Stomach (tissue), 4 donors: Measurements from ENCODE around the gene MYOM1.

Source experiments
- CTCF ChIP-seq, 7 experiments: fragments of 450-650 bp in 4 of 7; fragments of 200-600 bp in 3 of 7; sonication (generic) in 3 of 7; IDR thresholded peaks; one replicate each; pipeline ENCODE4 v1.5.1; 2016 to 2019; ENCODE audit warnings: antibody characterized with exemption in 7 of 7, control low read depth in 2 of 7, mild to moderate bottlenecking in 1 of 7
- EP300 ChIP-seq: sonication (generic); formaldehyde crosslinking; IDR thresholded peaks from one replicate; pipeline ENCODE4 v1.6.1; 2017; ENCODE audit warnings: antibody characterized with exemption

DNA sequence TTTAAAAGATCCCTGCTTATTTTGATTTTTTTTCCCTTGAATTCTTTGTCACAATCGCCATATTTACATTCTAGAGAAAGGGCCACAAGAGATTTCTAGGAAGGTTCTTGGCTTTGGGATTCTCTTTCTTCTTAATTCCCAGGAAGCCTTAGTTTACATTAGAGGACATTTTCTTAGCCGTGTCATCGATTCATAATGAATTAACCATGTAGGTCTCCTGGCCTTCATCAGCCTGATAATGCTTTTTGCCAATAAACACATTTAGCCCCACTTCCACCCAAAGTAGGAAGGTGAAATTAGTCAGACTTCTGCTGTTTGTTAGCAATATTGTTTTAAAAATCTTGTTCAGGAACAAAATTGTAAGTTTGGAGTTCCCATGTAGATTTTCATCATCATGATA, 135.6 kb downstream of the MYOM1 start:
- TF ChIP-seq CTCF (IDR thresholded peaks at IDR 0.05) (no peak), EP300 (no peak)
